Astrocyte (in vitro differentiated cells and primary cell): ENCODE measurements around the gene MED13L. TPM values are rescaled to one million over a fixed set of nuclear protein-coding genes. Genes with fewer than 3 reads are reported as not detected.

Experiments
- DNase-seq: peaks from one replicate; pipeline ENCODE4 v3.0.0-alpha.2; 2010; ENCODE audit warnings: low read depth
- FAIRE-seq: peaks from 2 replicates; lab custom pipeline; 2011; peaks lifted over from hg19 to GRCh38; lab: Jason Lieb, UNC
- H2AFZ ChIP-seq: 2 replicates; pipeline ENCODE4 v1.6.0; 2012; ENCODE audit warnings: low read depth, low read length, inconsistent platforms
- H3K27ac ChIP-seq: 2 replicates; pipeline ENCODE4 v1.5.1; 2011; ENCODE audit warnings: low read depth, low read length, inconsistent platforms
- H3K27me3 ChIP-seq: 2 replicates; pipeline ENCODE4 v1.6.0; 2011; ENCODE audit warnings: low read length, inconsistent platforms; ENCODE audit not compliant: insufficient read depth
- H3K36me3 ChIP-seq: 2 replicates; pipeline ENCODE4 v1.5.1; 2011; ENCODE audit warnings: low read length, inconsistent platforms; ENCODE audit not compliant: insufficient read depth
- H3K4me1 ChIP-seq: 2 replicates; pipeline ENCODE4 v1.5.1; 2011; ENCODE audit warnings: low read length, inconsistent platforms; ENCODE audit not compliant: insufficient read depth
- H3K4me2 ChIP-seq: 2 replicates; pipeline ENCODE4 v1.6.0; 2012; ENCODE audit warnings: low read length, inconsistent platforms
- H3K4me3 ChIP-seq: 2 replicates; pipeline ENCODE4 v1.5.1; 2011; ENCODE audit warnings: low read depth, mild to moderate bottlenecking, low read length, inconsistent platforms; ENCODE audit not compliant: insufficient read depth
- H3K79me2 ChIP-seq: 2 replicates; pipeline ENCODE4 v1.6.0; 2012; ENCODE audit warnings: mild to moderate bottlenecking, low read length, inconsistent platforms; ENCODE audit not compliant: insufficient read depth
- H3K9ac ChIP-seq: 2 replicates; pipeline ENCODE4 v1.6.0; 2012; ENCODE audit warnings: mild to moderate bottlenecking, low read length, inconsistent platforms
- H3K9me3 ChIP-seq: 2 replicates; pipeline ENCODE4 v1.5.1; 2012; ENCODE audit warnings: low read depth, mild to moderate bottlenecking, low read length, inconsistent platforms; ENCODE audit not compliant: insufficient read depth
- H4K20me1 ChIP-seq: 2 replicates; pipeline ENCODE4 v1.6.0; 2012; ENCODE audit warnings: low read length, inconsistent platforms; ENCODE audit not compliant: insufficient read depth
- H3K27ac Mint-ChIP-seq: one replicate; pipeline ENCODE4 v1.8.0; 2021; ENCODE audit warnings: mild to moderate bottlenecking, mixed read lengths; ENCODE audit not compliant: unreplicated experiment
- H3K27me3 Mint-ChIP-seq: one replicate; pipeline ENCODE4 v1.8.0; 2021; ENCODE audit warnings: low read depth, mixed read lengths; ENCODE audit not compliant: unreplicated experiment
- H3K36me3 Mint-ChIP-seq: one replicate; pipeline ENCODE4 v1.8.0; 2021; ENCODE audit warnings: low read depth, mixed read lengths; ENCODE audit not compliant: unreplicated experiment
- H3K4me1 Mint-ChIP-seq: one replicate; pipeline ENCODE4 v1.8.0; 2021; ENCODE audit warnings: low read depth, mixed read lengths; ENCODE audit not compliant: unreplicated experiment
- H3K4me3 Mint-ChIP-seq: one replicate; pipeline ENCODE4 v1.8.0; 2021; ENCODE audit warnings: mild to moderate bottlenecking, moderate library complexity, mixed read lengths; ENCODE audit not compliant: unreplicated experiment
- H3K9me3 Mint-ChIP-seq: one replicate; pipeline ENCODE4 v1.8.0; 2021; ENCODE audit warnings: mild to moderate bottlenecking, mixed read lengths; ENCODE audit not compliant: unreplicated experiment
- CTCF ChIP-seq: IDR thresholded peaks from 2 replicates; pipeline ENCODE4 v1.5.1; 2011; ENCODE audit warnings: low read depth, mild to moderate bottlenecking, inconsistent platforms, low read length, moderate library complexity; ENCODE audit not compliant: insufficient read depth
- EZH2 ChIP-seq: IDR thresholded peaks from 2 replicates; pipeline ENCODE4 v1.6.1; 2012; ENCODE audit warnings: mild to moderate bottlenecking, low read length, inconsistent platforms; ENCODE audit not compliant: insufficient read depth
- total RNA-seq: library from RNA; stranded (reverse); gene quantifications from 2 replicates; pipeline ENCODE4 v1.2.1, GENCODE V29; 2021

MED13L gene
- total RNA-seq, 1 donor from 2014 or later: 153 TPM

- Histone ChIP-seq H3K27me3 (no peaks in the 10 kb centered on the region), H3K4me3 (no peak overlapping the region), H3K36me3 (no peaks in the 10 kb centered on the region), H2AFZ (no peak overlapping the region), H3K9ac (no peak overlapping the region), H4K20me1 (peaks cover 92% of the 10 kb centered on the region), H3K4me2 (no peak overlapping the region), H3K9me3 (no peaks in the 10 kb centered on the region), H3K79me2 (peaks cover 99% of the 10 kb centered on the region), H3K4me1 (peaks cover 9% of the 10 kb centered on the region), H3K27ac (no peak overlapping the region)
- DNase-seq: no peak
- Mint-ChIP-seq H3K4me3 (no peak overlapping the region), H3K27ac (no peak overlapping the region), H3K27me3 (no peaks in the 10 kb centered on the region), H3K36me3 (no peaks in the 10 kb centered on the region), H3K9me3 (no peaks in the 10 kb centered on the region), H3K4me1 (peaks cover 60% of the 10 kb centered on the region)
- FAIRE-seq: no peak
- TF ChIP-seq EZH2: no peak
- no peak for TF ChIP-seq CTCF
Observed at GRCh38 chr12:116213014-116213413, 64.5 kb downstream of the MED13L start.

- Histone ChIP-seq H3K4me2 (peak overlapping the region; percentile 8), H3K79me2 (peaks cover 99% of the 10 kb centered on the region), H2AFZ (no peak overlapping the region), H4K20me1 (peaks cover 90% of the 10 kb centered on the region), H3K27me3 (no peaks in the 10 kb centered on the region), H3K4me3 (no peak overlapping the region), H3K9me3 (no peaks in the 10 kb centered on the region), H3K27ac (no peak overlapping the region), H3K4me1 (peaks cover 9% of the 10 kb centered on the region), H3K36me3 (no peaks in the 10 kb centered on the region), H3K9ac (no peak overlapping the region)
- DNase-seq: no peak
- Mint-ChIP-seq H3K4me3 (no peak overlapping the region), H3K27ac (peak overlapping the region; percentile 47), H3K27me3 (no peaks in the 10 kb centered on the region), H3K36me3 (no peaks in the 10 kb centered on the region), H3K9me3 (no peaks in the 10 kb centered on the region), H3K4me1 (peaks cover 47% of the 10 kb centered on the region)
- no peak for FAIRE-seq
- TF ChIP-seq EZH2 (no peak), CTCF (no peak)
Observed at GRCh38 chr12:116210762-116211161, 66.7 kb downstream of the MED13L start.

- no peak overlapping the region for H3K27ac ChIP-seq
- peak overlapping the region; percentile 54 for H3K4me2 ChIP-seq
- H3K36me3 Mint-ChIP-seq: no peaks in the 10 kb centered on the region
- H3K4me1 ChIP-seq: peaks cover 9% of the 10 kb centered on the region
- H3K9me3 ChIP-seq: no peaks in the 10 kb centered on the region
- H3K9me3 Mint-ChIP-seq: no peaks in the 10 kb centered on the region
- H3K27me3 Mint-ChIP-seq: no peaks in the 10 kb centered on the region
- no peak overlapping the region for H3K27ac Mint-ChIP-seq
- peaks cover 99% of the 10 kb centered on the region for H3K79me2 ChIP-seq
- peaks cover 41% of the 10 kb centered on the region for H3K4me1 Mint-ChIP-seq
- FAIRE-seq (peak; percentile 13), DNase-seq (peak; percentile 78)
- no peak for TF ChIP-seq CTCF
- no peak for TF ChIP-seq EZH2
- H4K20me1 ChIP-seq: peaks cover 90% of the 10 kb centered on the region
- H3K27me3 ChIP-seq: no peaks in the 10 kb centered on the region
- no peak overlapping the region for H3K4me3 ChIP-seq
- no peaks in the 10 kb centered on the region for H3K36me3 ChIP-seq
- no peak overlapping the region for H3K9ac ChIP-seq
- no peak overlapping the region for H2AFZ ChIP-seq
- no peak overlapping the region for H3K4me3 Mint-ChIP-seq
Observed at GRCh38 chr12:116210131-116210530, 67.4 kb downstream of the MED13L start.
